ENCODE results near the gene HYCC1.
"Not testable (repeated sequence)": the region's sequence is repeated elsewhere in the genome, so short reads cannot be mapped to it uniquely, and the experiment has no call there.

The HYCC1 gene

DNA sequence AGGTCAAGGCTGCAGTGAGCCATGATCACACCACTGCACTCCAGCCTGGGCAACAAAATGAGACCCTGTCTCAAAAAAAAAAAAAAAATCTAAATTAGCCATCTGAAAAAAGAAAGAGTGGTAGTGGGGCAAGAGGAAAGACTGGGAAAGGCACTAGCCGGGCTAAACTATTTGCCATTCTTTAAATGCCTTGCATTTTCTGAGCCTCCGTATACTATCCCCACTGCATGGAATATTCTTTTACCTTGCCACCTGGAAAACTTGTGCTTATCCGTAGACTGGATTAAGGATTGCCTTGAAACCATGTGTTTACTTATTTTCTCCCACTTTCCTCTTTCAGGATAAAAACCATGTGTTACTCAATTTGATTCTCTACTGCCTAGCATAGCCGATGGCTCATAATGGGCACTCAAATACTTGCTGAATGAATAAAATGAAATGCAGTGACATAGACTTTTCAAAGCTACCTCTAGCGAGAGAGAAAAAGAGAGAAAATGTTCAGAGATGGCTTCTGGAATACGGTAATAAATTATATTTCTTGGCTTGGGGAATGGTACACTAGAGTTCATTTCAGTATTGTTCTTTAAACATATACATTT, 30.6 kb downstream of the HYCC1 start:
- no peak for DNase-seq (ENCODE audit: low read depth)

DNA sequence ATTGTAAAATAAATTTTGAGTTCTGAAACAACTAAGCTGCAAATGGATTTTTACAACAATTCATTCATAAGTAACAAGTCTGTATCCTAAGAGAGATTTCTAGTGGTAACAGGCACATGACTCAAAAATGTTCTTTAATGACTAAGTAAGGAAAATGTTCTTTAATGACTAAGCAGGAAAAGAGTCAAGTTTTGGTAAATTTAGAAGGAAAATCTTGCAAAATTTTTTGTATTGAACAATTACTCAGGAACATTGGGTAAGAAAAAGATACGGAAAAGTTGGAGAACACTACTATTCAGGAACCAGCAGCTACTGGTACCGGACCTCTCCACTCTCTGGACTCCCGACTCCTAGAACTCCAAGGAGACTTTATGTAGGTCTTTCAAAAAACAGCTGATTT, 33.5 kb downstream of the HYCC1 start:
- no peak for DNase-seq (ENCODE audit: low read depth)

DNA sequence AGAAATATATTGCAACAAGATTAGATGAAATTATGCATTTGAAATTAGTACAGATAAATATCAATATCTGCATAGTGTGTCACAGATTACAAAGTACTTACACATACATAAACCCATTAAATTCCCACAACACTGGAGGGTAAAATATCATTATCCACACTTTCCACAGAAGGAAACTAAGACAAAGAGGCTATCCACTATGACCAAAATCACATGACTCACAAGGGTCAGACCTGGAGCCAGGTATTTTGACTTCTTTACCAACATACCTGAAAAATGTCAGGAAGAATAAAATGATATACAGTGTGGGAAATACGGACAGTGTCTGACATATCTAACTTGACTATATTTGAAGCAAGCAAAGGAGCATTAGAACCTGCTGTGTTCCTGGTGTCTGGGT, 34.1 kb downstream of the HYCC1 start:
- DNase-seq (ENCODE audit: low read depth): no peak

DNA sequence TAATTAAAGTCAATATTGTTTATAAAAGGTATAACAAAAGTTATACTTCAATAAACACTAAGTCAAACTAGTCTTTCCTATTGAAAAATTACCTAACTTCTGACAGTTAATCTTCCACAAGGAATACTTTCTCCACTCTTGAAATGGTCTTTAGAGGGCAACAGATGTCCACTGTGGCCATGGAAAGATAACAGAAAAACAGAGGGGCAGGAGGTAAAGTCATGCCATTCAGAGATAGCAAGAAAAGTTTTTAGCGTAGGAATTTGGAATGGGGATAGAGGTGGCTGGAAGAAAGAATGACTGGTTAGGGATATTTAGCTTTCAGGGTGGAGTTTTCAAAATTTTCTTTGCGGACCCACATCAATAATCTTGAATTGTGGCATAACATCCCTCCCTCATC, 34.7 kb downstream of the HYCC1 start:
- DNase-seq (ENCODE audit: low read depth): no peak

DNA sequence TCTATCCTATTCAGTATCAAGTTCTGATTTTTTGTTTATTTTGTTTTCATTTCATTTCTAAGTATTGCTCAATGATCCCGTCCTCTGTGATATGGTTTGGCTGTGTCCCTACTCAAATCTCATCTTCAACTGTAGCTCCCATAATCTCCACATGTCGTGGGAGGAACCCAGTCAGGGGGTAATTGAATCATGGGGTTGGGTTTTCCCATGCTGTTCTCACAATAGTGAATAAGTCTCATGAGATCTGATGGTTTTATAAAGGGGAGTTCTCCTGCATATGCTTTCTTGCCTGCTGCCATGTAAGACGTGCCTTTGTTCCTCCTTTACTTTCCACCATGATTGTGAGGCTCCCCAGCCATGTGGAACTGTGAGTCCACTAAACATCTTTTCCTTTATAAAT, 39.3 kb downstream of the HYCC1 start:
- not testable (repeated sequence) for DNase-seq (ENCODE audit: low read depth)

DNA sequence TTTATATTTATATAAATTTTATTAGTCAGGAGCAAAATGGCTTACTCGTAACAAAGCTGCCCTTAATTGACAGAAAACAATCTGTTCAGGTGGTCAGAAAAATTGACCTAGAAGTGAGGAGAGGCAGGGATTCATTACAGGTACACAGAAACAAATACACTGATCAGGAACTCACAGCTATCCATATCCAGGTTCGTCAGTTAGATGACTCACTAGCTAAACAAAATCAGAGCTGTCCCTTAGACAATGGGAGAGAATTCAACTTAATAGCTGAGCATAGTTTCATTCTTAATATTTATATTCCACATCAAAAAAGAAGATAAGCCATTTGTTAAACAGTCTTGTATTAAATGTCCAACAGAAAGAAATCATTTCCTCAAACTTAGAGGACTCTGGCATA, 41.7 kb downstream of the HYCC1 start:
- no peak for DNase-seq (ENCODE audit: low read depth)

DNA sequence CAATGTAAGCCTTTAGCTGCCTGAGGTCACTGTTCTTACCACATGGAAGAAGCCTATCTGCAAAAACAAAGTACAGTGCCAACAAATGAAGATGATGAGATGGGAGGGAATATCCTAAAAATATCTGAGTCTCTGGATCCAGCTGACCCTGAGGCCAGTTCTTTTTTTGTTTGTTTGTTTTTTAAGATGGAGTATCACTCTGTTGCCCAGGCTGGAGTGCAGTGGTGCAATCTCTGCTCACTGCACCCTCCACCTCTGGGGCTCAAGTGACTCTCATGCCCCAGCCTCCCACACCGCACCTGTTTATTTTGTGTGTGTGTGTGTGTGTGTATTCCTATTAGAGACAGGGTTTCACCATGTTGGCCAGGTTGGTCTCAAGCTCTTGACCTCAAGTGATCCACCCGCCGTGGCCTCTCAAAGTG, 44.9 kb downstream of the HYCC1 start:
- no peak for DNase-seq (ENCODE audit: low read depth)
